HUDEP-2 (cell line): ENCODE measurements around the gene POFUT1.
"Not testable (repeated sequence)": the region's sequence is repeated elsewhere in the genome, so short reads cannot be mapped to it uniquely, and the experiment has no call there.

ENCODE experiments used
- DNase-seq, 76 experiments: peaks; one replicate each; lab custom pipeline; 2025; ENCODE audit not compliant: unreplicated experiment in 76 of 76; lab: John Stamatoyannopoulos, UW

Gene POFUT1

DNA sequence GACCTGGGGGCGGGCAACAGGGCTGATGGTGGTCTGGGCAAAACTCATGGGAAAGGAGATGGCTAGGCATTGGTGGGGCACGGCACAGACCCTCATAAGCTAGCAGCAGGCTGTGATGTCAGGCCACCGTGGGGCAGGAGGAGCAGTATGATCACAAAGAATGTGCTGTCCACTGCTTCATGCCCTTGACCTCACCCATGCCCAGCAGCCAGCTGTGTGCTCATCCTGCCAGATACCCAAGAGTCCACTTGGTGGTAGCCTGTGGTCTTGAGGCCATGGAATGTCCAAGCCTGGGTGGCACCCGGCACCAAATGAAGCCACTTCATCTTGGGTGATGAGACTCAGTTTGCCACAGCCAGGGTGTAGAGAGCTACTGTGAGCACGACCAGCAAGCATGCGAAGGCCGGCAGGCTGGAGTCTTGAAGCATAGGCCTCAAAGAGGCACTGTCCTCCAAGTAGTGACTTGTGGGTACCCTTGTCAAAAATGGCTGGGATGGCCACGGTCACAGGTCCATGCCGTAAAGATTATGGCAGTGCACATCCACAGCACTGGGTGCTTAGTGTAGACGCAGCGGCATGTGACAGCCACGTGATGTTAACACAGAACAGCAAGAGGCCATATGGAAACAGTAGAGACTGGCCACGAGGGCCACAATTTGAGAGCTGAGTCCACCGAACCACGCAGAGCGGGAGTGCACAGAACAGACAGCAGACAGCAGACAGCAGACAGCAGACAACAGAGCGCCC is 19.1 kb upstream of the POFUT1 start:
- DNase-seq: no peak

DNA sequence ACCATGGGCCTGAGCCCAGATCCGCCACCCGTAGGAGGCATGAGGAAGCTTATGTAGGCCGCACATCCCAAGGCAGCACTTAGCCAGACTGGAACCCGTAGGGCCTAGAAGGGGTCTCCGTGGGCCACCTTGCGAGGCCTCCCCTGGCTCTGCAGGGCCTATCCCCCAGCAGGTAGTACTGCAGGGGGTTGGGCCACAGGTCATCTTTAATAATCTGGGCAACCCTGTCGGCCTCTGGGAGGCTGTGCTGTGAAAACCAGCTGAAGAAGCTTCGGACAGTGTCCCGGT is 18.6 kb upstream of the POFUT1 start:
- DNase-seq: no peak

DNA sequence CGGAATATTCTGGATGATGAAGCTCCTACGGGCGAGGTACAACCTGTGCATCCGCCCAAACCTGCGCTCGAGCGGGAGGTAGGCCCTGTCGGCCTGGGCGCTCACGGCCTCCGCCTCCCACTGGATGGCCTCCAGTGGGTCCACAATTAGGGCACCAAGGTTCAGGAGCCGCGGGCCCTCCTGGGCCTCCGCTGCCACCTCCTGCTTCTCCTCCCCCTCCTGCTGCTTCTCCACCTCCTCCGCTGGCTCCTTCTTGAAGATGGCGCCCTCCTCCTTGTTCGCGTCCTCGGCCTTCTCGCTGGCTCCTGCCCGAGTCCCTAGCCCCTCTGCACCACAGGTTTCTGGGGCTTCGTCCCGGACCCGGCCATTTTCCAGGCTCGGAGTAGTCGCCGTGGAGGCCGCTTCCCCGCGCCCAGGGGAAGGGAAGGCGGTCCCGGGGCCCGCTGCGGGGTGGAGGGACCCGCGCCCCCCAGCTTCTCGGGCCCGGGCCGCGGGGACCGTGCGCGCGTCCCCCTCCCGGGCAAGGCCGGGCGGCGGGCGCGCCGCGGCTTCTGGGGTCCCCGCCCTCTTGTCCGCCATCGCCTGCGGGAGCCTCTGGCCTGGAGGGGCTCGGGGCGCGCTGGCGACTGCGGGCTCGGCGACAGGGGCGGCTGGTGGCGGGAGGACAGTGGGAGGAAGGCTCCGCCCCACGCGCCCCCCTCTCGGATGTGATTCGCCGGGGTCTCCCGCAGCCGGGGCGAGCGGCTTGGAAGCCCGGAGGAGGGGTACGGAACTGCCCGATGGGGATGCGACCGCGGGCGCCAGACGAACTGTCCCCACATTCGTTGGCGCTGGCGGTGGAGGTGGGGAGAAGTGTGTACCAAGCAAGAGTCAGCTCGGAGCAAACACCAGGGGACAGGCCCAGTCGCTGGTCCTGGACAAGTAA is 17.7 kb upstream of the POFUT1 start:
- no peak for DNase-seq

GRCh38 chr20:32190616-32191415 is 16.9 kb upstream of the POFUT1 start:
- DNase-seq: no peak

- no peak for DNase-seq
Measured at GRCh38 chr20:32191422-32191821, 16.3 kb upstream of the POFUT1 start.

GRCh38 chr20:32191873-32192272 is 15.8 kb upstream of the POFUT1 start:
- DNase-seq: no peak

GRCh38 chr20:32192698-32193097 is 15.0 kb upstream of the POFUT1 start:
- DNase-seq: no peak

DNA sequence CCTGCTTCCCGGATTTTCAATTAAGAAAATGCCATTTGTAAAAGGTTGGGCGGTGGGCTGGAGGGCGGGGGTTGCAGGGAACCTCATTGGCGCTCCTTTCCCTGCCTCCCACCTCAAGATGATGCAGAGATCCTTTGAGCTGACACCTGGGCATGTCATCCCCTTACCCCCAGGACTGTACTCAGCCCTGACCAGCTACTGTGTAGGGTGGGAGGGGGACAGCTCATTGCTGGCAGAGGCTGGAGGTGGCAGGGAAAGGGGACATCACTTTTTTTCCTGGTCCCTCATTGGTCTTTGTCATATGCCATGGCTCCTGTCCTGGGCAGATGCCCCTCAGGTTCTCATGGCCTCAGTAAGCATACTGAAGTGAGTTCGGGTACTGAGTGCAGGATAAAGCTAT is 14.3 kb upstream of the POFUT1 start:
- DNase-seq: not testable (repeated sequence)

GRCh38 chr20:32193996-32194395 is 13.7 kb upstream of the POFUT1 start:
- DNase-seq: no peak

DNA sequence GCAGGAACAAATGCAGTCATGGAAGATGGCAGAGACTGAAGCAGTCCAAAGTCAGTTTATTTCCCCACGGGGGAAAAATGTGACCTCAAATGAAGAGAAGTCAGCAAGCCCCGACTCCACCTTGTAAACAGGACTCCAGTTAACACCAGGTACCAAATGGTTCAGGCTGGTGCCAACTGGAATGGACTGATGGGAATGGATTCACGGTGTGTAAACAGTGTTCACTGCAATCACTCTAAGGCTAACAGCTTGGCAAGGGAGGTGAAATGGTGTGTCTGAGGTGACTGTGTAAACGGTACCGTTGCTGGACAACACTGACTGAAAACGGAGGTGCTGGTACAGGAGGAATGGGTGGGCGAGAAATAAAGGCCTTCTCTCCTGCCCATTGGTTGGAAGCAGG is 12.1 kb upstream of the POFUT1 start:
- DNase-seq: no peak

- not testable (repeated sequence) for DNase-seq
Measured at GRCh38 chr20:32196613-32197012, 11.1 kb upstream of the POFUT1 start.

GRCh38 chr20:32197136-32197535 is 10.5 kb upstream of the POFUT1 start:
- not testable (repeated sequence) for DNase-seq

DNA sequence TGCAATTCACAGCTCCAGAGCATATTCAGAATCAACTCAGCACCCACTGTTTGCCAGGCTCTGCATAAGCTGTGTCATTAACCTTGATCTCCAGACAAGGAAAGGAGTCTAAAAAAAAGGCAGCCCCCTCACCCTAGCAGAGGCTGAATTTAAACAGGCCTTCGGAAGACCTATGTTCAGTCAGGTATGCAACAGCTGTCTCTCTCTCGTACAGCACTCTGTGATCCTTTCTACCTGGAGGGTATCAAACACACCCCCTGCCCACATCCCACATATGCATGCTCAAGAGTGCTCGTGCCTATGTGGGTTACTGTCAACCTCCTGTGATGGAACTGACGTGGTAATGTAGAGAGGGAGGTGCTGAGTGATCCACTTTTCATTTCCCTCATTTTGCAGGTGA is 8.7 kb upstream of the POFUT1 start:
- DNase-seq: no peak

DNA sequence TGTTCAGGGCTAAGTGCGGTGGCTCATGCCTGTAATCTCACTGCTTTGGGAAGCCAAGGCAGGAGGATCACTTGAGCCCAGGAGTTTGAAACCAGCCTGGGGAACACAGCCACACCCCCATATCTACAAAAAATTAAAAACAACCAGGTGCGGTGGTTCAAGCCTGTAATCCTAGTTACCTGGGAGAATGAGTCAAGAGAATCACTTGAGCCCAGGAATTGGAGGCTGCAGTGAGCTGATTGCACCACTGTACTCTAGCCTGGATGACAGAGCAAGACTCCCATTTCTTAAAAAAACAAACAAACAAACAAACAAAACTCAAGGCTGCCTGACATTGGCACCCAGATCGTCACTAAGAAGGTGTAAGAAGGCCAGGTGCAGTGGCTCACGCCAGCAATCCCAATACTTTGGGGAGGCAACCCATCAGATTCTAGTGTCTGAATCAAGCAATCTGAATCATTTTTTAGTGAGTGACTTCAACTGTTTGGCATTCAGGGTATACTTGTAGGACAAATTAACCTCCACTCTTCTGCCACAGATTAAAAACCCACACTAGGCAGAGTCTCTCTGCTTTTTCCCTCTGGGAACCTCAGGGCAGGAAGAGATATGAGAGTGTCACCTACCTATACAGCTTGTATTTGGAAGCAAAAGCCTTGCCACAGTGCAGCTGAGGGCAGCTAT is 6.2 kb upstream of the POFUT1 start:
- DNase-seq: no peak

DNA sequence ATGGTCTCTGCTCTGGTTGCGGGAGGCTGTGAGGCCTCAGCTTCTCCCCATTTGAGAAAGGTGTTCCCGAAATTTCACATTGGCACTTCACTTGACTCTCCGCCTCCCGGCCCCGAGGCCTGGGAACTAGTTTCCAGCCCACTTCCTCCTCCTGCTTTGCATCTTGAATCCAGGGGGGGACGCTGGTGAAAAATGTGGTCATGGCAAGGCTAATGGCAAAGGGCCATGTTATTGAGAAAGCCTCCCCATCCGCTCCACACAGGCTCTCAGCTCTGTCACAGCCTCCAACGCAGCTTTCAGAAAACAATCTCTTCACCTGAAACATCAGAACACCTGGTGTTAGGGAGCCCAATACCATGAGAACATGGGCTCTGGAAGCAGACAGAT is 5.7 kb upstream of the POFUT1 start:
- no peak for DNase-seq

DNA sequence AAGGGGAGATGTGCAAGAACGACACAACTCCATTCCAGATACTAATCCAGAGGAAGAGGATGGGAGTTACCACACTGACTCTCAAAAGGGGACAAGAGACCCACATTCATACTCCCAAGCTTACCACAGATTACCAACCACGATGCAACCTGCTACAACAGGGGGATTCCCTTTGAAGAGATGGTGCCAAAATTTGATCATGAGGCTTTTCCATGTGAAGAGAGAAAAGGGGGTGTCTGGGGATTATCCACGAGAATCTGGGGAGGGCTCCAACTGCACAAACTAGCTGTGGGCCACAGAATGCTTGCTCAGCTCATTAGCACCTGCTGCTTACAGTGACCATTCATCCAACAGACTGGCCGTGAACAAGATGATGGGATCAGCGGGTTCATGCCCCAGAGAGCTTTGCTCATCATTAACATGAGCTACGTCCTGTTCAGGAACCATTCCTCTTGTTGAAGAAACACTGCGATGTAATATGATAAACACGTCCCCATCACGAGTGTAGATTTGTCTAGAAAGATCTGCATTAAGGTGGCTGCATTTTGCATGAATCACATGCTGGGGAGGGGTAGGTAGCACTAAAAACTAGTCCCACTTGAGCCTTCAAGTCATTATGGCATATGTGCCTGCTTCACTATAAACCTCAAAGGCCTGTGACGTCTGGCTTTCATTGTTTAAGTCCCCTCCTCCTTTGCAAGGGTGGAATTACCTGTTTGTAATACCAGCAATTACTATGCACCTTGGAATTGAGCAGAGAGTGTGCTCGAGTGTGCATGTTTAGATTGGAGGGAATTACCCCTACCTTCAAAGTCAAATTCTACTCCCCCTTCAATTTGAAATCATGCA is 4.1 kb upstream of the POFUT1 start:
- no peak for DNase-seq

GRCh38 chr20:32204205-32205109 is 3.2 kb upstream of the POFUT1 start:
- no peak for DNase-seq

GRCh38 chr20:32205110-32205842 is 2.4 kb upstream of the POFUT1 start:
- DNase-seq: no peak
